ENCODE data around the gene HNRNPAB. TPM values are rescaled to one million over a fixed set of nuclear protein-coding genes. Genes with fewer than 3 reads are reported as not detected.

Gene HNRNPAB
- total RNA-seq, 4 donors from 2014 or later = 77.2 to 204 (median 88.6) TPM

DNA sequence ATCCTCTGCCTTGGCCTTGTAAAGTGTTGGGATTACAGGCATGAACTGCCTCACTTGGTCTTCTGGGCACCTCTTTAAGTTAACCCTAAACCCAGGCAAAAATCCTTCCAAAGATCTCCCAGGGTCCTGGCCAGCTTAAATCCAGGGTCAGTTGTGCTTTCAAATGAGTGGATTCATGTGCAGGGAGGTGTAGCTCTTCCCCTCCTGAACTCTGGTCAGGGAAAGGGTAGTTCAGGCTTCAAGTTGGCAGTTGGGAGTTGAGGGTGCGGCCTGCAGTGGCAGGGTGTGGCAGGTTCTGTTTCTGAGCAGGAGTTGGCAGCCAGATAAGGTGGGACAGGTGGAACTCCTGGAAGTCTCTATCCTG is 3.6 kb downstream of the HNRNPAB start:
- TF ChIP-seq, protein P1, sequence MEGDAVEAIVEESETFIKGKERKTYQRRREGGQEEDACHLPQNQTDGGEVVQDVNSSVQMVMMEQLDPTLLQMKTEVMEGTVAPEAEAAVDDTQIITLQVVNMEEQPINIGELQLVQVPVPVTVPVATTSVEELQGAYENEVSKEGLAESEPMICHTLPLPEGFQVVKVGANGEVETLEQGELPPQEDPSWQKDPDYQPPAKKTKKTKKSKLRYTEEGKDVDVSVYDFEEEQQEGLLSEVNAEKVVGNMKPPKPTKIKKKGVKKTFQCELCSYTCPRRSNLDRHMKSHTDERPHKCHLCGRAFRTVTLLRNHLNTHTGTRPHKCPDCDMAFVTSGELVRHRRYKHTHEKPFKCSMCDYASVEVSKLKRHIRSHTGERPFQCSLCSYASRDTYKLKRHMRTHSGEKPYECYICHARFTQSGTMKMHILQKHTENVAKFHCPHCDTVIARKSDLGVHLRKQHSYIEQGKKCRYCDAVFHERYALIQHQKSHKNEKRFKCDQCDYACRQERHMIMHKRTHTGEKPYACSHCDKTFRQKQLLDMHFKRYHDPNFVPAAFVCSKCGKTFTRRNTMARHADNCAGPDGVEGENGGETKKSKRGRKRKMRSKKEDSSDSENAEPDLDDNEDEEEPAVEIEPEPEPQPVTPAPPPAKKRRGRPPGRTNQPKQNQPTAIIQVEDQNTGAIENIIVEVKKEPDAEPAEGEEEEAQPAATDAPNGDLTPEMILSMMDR (IDR thresholded peaks at IDR 0.05) = no peak
- ATAC-seq (ENCODE audit: low FRiP score) (no peak), DNase-seq (ENCODE audit: low spot score) (peak; percentile 6)

DNA sequence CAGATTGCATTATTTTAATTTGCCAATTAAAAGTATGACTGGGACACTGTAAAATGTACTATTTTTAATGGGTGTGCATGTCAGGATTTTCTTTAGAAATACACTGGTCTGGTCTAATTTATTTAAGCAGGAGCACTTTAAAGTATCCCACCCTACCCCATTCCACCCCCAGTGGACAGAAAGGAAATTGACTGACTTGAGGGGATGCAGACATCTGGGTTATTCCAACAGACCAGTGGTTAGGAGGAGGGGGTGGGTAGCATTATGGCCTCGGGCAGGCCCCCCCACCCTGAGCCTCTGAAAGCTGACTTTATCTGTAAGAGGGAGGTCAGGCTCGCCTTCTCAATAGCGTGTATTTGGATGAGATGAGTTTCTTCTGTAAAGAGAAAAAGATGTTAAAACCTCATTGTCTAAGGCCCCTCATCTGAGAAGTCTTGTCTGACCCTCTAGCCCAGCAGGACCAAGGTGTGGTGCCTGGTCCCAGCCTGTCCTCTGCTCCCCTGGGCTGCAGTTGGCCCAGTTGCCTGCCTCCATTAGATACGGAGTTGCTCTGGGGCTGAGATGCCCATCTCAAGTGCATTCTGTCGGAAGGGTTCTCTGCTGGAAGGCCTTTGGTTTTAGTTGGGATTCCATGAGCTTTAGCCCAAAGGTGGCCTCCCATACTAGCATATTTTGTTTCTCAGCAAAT is 4.4 kb downstream of the HNRNPAB start:
- TF ChIP-seq, protein P1 (IDR thresholded peaks at IDR 0.05) = no peak
- DNase-seq (ENCODE audit: low spot score) = peak; percentile 16
- ATAC-seq (ENCODE audit: low FRiP score) = no peak

DNA sequence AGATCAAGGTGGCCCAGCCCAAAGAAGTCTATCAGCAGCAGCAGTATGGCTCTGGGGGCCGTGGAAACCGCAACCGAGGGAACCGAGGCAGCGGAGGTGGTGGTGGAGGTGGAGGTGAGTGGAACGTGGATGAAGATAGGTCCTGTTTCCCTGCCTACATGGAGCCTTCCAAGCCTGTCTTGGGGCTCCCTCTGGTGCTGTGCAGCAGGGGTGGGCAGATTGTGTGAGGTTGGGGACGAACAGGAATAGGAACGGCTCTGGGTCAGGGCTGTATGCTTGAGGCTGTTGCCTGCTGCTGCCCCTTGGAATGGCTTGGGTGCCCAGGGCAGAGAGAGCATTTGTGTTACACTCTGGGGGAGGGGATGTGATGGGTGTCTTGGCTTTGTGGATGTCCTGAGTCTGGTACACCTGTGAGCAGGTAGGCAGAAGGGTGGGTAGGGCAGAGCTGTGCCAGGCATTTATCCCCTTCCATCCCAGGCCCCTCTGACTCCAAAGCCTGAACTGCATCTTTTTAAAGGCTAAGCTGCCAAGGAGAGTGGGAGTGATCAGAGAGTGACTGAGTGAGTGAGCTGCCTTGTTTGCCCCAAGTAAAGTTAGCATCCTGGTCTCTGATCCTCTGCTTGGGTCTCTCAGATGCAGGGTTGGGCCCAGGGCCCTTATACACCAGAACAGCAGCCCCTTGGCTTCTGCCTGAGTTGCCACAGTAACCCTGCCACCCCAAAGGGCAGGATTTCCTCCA is 5.2 kb downstream of the HNRNPAB start:
- TF ChIP-seq, protein P1 (IDR thresholded peaks at IDR 0.05) = no peak
- DNase-seq (ENCODE audit: low spot score) = peak; percentile 19
- no peak for ATAC-seq (ENCODE audit: low FRiP score)

DNA sequence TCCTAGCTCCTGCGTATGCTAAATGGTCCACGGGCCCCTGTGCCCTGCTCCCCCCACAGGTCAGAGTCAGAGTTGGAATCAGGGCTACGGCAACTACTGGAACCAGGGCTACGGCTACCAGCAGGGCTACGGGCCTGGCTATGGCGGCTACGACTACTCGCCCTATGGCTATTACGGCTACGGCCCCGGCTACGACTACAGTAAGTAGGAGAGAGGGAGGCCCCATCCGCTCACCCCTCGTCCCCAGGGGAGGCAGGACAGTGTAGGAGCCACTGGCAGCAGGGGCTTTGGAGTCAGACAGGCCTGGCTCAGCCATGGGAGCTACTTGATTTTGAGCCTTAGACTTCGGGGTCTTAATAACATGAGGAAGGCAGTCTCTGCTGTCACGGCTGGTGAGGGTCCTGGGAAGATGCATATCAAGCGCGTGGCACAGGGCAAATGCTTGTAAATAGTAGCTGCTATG is 5.8 kb downstream of the HNRNPAB start:
- no peak for DNase-seq (ENCODE audit: low spot score)
- no peak for ATAC-seq (ENCODE audit: low FRiP score)
- TF ChIP-seq, protein P1 (IDR thresholded peaks at IDR 0.05) = no peak

DNA sequence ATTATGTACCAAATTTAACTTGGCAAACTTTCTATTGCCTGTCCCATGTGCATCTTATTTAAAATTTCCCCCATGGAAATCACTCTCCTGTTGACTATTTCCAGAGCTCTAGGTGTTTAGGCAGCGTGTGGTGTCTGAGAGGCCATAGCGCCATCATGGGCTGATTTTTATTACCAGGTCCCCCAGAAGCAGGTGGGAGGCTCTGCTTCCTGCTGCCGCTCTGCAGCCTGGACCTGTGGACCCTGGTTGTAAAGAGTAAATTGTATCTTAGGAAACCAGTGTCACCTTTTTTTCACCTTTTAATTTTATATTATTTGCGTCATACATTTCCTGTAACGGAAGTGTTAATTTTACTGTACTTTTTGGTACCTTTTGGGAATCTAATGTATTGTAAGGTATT is 6.4 kb downstream of the HNRNPAB start:
- TF ChIP-seq, protein P1 (IDR thresholded peaks at IDR 0.05) = no peak
- no peak for DNase-seq (ENCODE audit: low spot score)
- no peak for ATAC-seq (ENCODE audit: low FRiP score)

DNA sequence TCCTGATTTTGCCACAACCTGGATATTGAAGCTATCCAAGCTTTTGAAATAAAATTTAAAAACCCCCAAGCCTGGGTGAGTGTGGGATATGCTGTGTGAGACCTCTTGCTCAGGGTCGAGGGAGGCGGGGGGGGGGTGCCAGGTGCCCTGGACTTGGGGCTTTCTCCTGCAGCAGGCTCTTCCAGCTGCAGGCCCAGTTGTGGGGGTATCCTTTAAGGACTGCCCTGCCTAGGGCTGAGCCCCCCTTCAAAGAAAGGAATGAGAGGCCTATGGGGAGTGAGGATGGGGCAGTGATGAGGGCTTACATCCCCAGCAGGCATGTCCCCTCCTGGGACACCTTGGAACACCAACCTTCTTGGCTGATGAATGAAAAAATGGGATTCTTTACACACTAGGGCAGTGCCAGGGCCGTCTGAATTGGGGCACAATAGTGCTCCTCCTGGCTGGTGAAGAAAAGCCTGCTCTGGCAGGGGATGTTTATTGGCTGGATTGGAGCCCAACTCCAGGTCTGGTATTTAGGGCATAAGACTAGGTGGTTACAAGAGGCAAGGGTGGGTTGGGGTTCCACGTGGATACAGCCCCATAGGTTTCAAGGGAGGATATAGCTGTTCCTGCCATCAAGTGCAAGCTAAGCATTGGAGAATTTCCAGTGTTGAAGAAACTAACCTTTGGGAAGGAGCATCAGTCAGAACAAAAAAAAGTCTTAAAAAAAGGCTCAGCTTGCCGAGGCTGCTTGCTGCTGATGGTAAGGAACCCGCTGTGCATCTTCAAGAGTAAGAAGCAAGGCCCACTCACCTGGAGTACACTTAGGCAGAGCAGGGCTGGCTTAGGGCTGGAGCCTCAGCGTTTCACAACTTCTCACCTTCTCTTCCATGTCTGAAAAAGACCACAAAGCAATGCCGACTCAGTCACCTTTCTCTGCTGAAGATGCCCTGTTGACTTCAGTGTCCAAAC is 7.0 kb downstream of the HNRNPAB start:
- no peak for DNase-seq (ENCODE audit: low spot score)
- ATAC-seq (ENCODE audit: low FRiP score) = no peak
- TF ChIP-seq, protein P1 (IDR thresholded peaks at IDR 0.05) = no peak

Data from omental fat pad (tissue), 4 donors.